SK-N-SH (cell line): Measurements from ENCODE around the gene TBC1D17.

ENCODE experiments used
- CHD2 ChIP-seq: fragments of 150-350 bp; IDR thresholded peaks from 2 replicates; pipeline ENCODE4 v1.6.1; 2018; ENCODE audit warnings: low read length; ENCODE audit not compliant: partially characterized antibody
- EP300 ChIP-seq, 2 experiments: IDR thresholded peaks; 2 replicates each; pipeline versions ENCODE4 v1.4.0 to v1.6.1; 2012; ENCODE audit warnings: borderline replicate concordance in 1 of 2, low read depth in 1 of 2, low read length in 1 of 2
- POLR2AphosphoS5 ChIP-seq: IDR thresholded peaks from 2 replicates; pipeline ENCODE4 v1.6.1; 2012; ENCODE audit warnings: low read depth, low read length
- SMC3 ChIP-seq: IDR thresholded peaks from 2 replicates; pipeline ENCODE4 v1.6.1; 2012; ENCODE audit warnings: low read depth, low read length, improper control_type of control experiment
- TAF1 ChIP-seq: IDR thresholded peaks from 2 replicates; pipeline ENCODE4 v1.6.1; 2012; ENCODE audit warnings: low read depth, mild to moderate bottlenecking, low read length, moderate library complexity, borderline replicate concordance
- TCF12 ChIP-seq: IDR thresholded peaks from 2 replicates; pipeline ENCODE4 v1.4.0; 2012
- YY1 ChIP-seq: IDR thresholded peaks from 2 replicates; pipeline ENCODE4 v1.4.0; 2012; ENCODE audit warnings: low read depth, mild to moderate bottlenecking
- TF ChIP-seq, protein P1 (sequence below): fragments of 200-600 bp; sonication (generic); IDR thresholded peaks from 2 replicates; pipeline ENCODE4 v1.6.1; 2017; ENCODE audit warnings: antibody characterized with exemption, mild to moderate bottlenecking, moderate library complexity
- TF ChIP-seq, protein P2 (sequence below): fragments of 150-350 bp; IDR thresholded peaks from 2 replicates; pipeline ENCODE4 v1.6.1; 2017; ENCODE audit warnings: antibody characterized with exemption, low read length, low read depth, borderline replicate concordance
- TF ChIP-seq, protein P3 (sequence below): IDR thresholded peaks from 2 replicates; pipeline ENCODE4; 2012

DNA sequence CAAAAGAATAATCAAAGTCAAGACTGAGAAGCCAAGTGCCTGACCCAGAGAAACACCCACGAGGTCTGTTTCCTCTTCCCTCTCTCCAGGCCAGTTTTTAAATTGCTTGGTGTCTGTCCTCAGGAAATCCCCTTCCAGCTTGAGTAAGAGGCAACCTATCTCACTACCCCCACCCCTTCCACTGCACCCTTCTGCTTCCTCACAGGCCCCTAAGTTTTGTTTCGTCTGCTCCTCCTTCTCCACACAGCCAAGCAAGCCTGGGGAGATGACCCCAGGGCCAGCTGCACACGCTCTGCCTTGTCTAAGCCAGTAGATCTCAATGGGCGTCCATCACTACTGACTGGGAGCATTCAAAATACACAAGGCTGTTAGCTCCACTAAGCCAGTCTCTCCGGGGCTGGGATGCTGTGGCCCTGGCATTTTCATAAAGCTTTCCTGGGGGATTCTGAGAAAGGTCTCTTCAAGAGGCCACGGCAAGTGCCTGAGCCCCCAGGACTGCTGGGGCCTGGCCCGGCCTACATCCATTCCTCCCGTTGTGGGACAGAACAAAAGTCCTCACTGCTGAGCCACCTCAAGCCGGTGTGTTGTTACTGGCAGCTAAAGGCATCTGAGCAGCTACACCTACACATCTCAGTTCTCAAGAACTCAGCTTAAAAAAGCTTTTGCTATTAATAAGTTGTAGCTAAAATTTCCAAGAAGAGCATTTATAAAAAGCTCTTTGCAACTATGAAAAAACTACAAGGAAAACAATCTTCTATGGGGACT lies 34.1 kb downstream of the TBC1D17 start:
- no peak for TF ChIP-seq POLR2AphosphoS5
- TF ChIP-seq, protein P1, sequence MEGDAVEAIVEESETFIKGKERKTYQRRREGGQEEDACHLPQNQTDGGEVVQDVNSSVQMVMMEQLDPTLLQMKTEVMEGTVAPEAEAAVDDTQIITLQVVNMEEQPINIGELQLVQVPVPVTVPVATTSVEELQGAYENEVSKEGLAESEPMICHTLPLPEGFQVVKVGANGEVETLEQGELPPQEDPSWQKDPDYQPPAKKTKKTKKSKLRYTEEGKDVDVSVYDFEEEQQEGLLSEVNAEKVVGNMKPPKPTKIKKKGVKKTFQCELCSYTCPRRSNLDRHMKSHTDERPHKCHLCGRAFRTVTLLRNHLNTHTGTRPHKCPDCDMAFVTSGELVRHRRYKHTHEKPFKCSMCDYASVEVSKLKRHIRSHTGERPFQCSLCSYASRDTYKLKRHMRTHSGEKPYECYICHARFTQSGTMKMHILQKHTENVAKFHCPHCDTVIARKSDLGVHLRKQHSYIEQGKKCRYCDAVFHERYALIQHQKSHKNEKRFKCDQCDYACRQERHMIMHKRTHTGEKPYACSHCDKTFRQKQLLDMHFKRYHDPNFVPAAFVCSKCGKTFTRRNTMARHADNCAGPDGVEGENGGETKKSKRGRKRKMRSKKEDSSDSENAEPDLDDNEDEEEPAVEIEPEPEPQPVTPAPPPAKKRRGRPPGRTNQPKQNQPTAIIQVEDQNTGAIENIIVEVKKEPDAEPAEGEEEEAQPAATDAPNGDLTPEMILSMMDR, result no peak
- no peak for TF ChIP-seq SMC3
- TF ChIP-seq TAF1, result no peak
- TF ChIP-seq YY1, result no peak
- TF ChIP-seq, protein P2, sequence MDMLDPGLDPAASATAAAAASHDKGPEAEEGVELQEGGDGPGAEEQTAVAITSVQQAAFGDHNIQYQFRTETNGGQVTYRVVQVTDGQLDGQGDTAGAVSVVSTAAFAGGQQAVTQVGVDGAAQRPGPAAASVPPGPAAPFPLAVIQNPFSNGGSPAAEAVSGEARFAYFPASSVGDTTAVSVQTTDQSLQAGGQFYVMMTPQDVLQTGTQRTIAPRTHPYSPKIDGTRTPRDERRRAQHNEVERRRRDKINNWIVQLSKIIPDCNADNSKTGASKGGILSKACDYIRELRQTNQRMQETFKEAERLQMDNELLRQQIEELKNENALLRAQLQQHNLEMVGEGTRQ, result no peak
- no peak for TF ChIP-seq EP300 (IDR thresholded peaks at IDR 0.05; ENCODE audit: borderline replicate concordance in 1 of 2, low read depth in 1 of 2, low read length in 1 of 2)
- no peak for TF ChIP-seq CHD2
- TF ChIP-seq, protein P3, sequence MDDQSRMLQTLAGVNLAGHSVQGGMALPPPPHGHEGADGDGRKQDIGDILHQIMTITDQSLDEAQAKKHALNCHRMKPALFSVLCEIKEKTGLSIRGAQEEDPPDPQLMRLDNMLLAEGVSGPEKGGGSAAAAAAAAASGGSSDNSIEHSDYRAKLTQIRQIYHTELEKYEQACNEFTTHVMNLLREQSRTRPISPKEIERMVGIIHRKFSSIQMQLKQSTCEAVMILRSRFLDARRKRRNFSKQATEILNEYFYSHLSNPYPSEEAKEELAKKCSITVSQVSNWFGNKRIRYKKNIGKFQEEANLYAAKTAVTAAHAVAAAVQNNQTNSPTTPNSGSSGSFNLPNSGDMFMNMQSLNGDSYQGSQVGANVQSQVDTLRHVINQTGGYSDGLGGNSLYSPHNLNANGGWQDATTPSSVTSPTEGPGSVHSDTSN, result no peak
- no peak for TF ChIP-seq TCF12
